Measurements from ENCODE around the gene GAREM1.

GRCh38 chr18:32393407-32393806 is 77.3 kb downstream of the GAREM1 start:
- TF ChIP-seq CTCF (IDR thresholded peaks at IDR 0.05; ENCODE audit: poor library complexity) (no peak), EZH2phosphoT487 (IDR thresholded peaks at IDR 0.05; ENCODE audit: low read depth, severe bottlenecking, unreplicated experiment) (no peak)
